ENCODE measurements around the gene STAT5B. TPM values are rescaled to one million over a fixed set of nuclear protein-coding genes. Genes with fewer than 3 reads are reported as not detected.
"Not testable (repeated sequence)": the region's sequence is repeated elsewhere in the genome, so short reads cannot be mapped to it uniquely, and the experiment has no call there.

STAT5B gene
- total and polyA plus RNA-seq, 9 of the 15 experiments (the other 6 are each of a cell fraction or from before 2014, with no cell fraction given): 20.8 to 176 (median 92.4) TPM

DNA sequence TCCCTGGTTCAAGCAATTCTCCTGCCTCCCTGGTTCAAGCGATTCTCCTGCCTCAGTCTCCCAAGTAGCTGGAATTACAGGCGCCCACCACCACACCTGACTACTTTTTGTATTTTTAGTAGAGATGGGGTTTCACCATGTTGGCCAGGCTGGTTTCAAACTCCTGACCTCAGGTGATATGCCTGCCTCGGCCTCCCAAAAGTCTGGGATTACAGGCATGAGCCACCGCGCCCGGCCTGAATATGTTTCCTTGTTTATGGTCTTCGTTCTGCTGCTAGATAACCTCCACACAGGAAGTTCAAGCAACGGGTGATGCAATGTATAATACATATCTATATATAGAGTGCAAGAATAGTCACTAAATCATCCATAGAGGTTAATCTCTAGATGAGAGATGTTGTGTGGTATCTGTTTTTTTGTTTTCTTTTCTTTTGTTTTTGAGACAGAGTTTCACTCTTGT lies 70.0 kb downstream of the STAT5B start (continued):
- TF ChIP-seq GABPA (tag; conservative IDR thresholded peaks at IDR 0.05; ENCODE audit: low read depth): peak; percentile 64
- TF ChIP-seq, protein P1, sequence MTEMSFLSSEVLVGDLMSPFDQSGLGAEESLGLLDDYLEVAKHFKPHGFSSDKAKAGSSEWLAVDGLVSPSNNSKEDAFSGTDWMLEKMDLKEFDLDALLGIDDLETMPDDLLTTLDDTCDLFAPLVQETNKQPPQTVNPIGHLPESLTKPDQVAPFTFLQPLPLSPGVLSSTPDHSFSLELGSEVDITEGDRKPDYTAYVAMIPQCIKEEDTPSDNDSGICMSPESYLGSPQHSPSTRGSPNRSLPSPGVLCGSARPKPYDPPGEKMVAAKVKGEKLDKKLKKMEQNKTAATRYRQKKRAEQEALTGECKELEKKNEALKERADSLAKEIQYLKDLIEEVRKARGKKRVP (CRISPR knock-in tag; IDR thresholded peaks at IDR 0.05): peak; percentile 86
- TF ChIP-seq MEF2D (tag; conservative IDR thresholded peaks at IDR 0.05; ENCODE audit: low read depth): peak; percentile 77
- TF ChIP-seq NR2C2 (CRISPR knock-in tag; IDR thresholded peaks at IDR 0.05); JUND (tag; IDR thresholded peaks at IDR 0.05; ENCODE audit: borderline replicate concordance, low read depth, low read length): not testable (repeated sequence)
- TF ChIP-seq NR2C2 (tag; IDR thresholded peaks at IDR 0.05): peak; percentile 72
- TF ChIP-seq SOX6 (IDR thresholded peaks at IDR 0.05): peak; percentile 76
- TF ChIP-seq CXXC5 (CRISPR knock-in tag; IDR thresholded peaks at IDR 0.05): 0 out of 2 replicates have a peak, but pooled peaks have one; percentile 46
- TF ChIP-seq, protein P2, sequence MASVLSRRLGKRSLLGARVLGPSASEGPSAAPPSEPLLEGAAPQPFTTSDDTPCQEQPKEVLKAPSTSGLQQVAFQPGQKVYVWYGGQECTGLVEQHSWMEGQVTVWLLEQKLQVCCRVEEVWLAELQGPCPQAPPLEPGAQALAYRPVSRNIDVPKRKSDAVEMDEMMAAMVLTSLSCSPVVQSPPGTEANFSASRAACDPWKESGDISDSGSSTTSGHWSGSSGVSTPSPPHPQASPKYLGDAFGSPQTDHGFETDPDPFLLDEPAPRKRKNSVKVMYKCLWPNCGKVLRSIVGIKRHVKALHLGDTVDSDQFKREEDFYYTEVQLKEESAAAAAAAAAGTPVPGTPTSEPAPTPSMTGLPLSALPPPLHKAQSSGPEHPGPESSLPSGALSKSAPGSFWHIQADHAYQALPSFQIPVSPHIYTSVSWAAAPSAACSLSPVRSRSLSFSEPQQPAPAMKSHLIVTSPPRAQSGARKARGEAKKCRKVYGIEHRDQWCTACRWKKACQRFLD (CRISPR knock-in tag; IDR thresholded peaks at IDR 0.05): peak; percentile 25; the same call in 1 of the 2 replicates
- 0 out of 2 replicates have a peak, but pooled peaks have one; percentile 40 for TF ChIP-seq JUND (IDR thresholded peaks at IDR 0.05; ENCODE audit: borderline replicate concordance, low read depth, low read length)
- TF ChIP-seq MAZ (CRISPR knock-in tag; conservative IDR thresholded peaks at IDR 0.05 in 1 of 2, IDR thresholded peaks at IDR 0.05 in 1 of 2): 0 out of 4 replicates have a peak, but pooled peaks of 1 of the 2 experiments have one; percentile 31
- TF ChIP-seq CEBPG (CRISPR knock-in tag; IDR thresholded peaks at IDR 0.05): peak; percentile 85
- peak; percentile 82 to 96 for TF ChIP-seq CEBPG (tag; conservative IDR thresholded peaks at IDR 0.05 in 1 of 2, IDR thresholded peaks at IDR 0.05 in 1 of 2)
- peak; percentile 69 for TF ChIP-seq DMBX1 (CRISPR knock-in tag; IDR thresholded peaks at IDR 0.05; ENCODE audit: borderline replicate concordance)
- peak; percentile 90; the same call in 1 of the 2 replicates for TF ChIP-seq ZNF589 (CRISPR knock-in tag; IDR thresholded peaks at IDR 0.05; ENCODE audit: low read depth)
- TF ChIP-seq CEBPB (tag; IDR thresholded peaks at IDR 0.05): peak; percentile 60
- TF ChIP-seq ZNF134 (CRISPR knock-in tag; conservative IDR thresholded peaks at IDR 0.05): 0 out of 2 replicates have a peak, but pooled peaks have one; percentile 19

Data from K562 (cell line).